ENCODE data around the gene CLPTM1L. TPM values are rescaled to one million over a fixed set of nuclear protein-coding genes. Genes with fewer than 3 reads are reported as not detected.

The CLPTM1L gene
- polyA plus RNA-seq, 3 donors, result 14.1 to 76.2 (median 35.0) TPM

DNA sequence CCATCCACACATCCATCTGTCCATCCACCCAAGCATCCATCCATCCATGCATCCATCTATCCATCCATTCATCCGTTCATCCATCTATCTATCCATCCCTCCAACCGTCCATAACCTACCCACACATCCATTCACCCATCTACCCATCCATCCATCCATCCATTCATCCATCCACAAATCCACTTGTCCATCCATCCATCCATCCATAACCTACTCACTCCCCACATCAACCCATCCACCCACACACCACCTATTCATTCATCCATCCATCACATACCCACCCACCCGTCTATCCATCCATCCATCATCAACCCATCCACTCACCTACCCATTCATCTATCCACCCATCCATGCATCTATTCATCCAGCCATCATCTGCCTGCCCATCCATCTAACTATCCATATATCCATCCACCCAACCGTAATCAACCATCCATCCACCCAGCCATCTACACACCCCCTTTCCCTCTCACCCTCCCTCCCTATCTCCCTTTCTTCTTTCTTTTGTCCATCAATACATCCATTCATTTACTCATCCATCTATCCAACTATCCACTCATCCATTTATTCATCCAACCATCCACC is 43.6 kb upstream of the CLPTM1L start:
- no peak overlapping the region for H3K27ac Mint-ChIP-seq
- no peak for DNase-seq
- 92% methylated on average over 4 of the region's 4 CpGs for WGBS (ENCODE audit: insufficient coverage)
- H3K79me2 ChIP-seq (ENCODE audit: insufficient read depth, low read length), result no peaks in the 10 kb centered on the region
- TF ChIP-seq, protein P1, sequence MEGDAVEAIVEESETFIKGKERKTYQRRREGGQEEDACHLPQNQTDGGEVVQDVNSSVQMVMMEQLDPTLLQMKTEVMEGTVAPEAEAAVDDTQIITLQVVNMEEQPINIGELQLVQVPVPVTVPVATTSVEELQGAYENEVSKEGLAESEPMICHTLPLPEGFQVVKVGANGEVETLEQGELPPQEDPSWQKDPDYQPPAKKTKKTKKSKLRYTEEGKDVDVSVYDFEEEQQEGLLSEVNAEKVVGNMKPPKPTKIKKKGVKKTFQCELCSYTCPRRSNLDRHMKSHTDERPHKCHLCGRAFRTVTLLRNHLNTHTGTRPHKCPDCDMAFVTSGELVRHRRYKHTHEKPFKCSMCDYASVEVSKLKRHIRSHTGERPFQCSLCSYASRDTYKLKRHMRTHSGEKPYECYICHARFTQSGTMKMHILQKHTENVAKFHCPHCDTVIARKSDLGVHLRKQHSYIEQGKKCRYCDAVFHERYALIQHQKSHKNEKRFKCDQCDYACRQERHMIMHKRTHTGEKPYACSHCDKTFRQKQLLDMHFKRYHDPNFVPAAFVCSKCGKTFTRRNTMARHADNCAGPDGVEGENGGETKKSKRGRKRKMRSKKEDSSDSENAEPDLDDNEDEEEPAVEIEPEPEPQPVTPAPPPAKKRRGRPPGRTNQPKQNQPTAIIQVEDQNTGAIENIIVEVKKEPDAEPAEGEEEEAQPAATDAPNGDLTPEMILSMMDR (IDR thresholded peaks at IDR 0.05), result no peak
- H3K9ac ChIP-seq (ENCODE audit: insufficient read depth, low read length, poor library complexity, severe bottlenecking), result no peak overlapping the region
- H3K4me3 ChIP-seq (replicated peaks in 1 of 3; ENCODE audit: low read depth in 2 of 3, low read length in 3 of 3), result no peak overlapping the region
- no peak overlapping the region for H2AFZ ChIP-seq (ENCODE audit: insufficient read depth, low read depth, low read length, poor library complexity, severe bottlenecking)
- H3K4me1 Mint-ChIP-seq, result peaks cover 29% of the 10 kb centered on the region
- intact Hi-C loops (cut with micrococcal nuclease), result loop anchor here (10.0 kb wide), 2 partner anchors 136 to 256 kb away; partner anchors contain the start of gene LPCAT1 (in 1 of the 2)
- no peak overlapping the region for H3K4me2 ChIP-seq (replicated peaks; ENCODE audit: extremely low read depth, low read length, poor library complexity, severe bottlenecking)
- peaks cover 0 to 5% of the 10 kb centered on the region in 2 donors for H3K36me3 Mint-ChIP-seq
- no peaks in the 10 kb centered on the region for H3K9me3 ChIP-seq (replicated peaks in 1 of 2; ENCODE audit: control insufficient read depth in 1 of 2, insufficient read depth in 1 of 2, low read length in 2 of 2)
- peaks cover 18 to 19% of the 10 kb centered on the region in 2 donors for H3K4me1 ChIP-seq (ENCODE audit: control insufficient read depth in 1 of 2, insufficient read depth in 2 of 2, low read length in 2 of 2)
- peaks cover 0 to 29% of the 10 kb centered on the region in 2 donors for H3K27me3 ChIP-seq (ENCODE audit: control insufficient read depth in 2 of 2, insufficient read depth in 2 of 2, low read length in 2 of 2)
- no peaks in the 10 kb centered on the region for H4K20me1 ChIP-seq (ENCODE audit: insufficient read depth, low read length)
- H3K27ac ChIP-seq (ENCODE audit: low read depth in 1 of 2, low read length in 2 of 2), result no peak overlapping the region
- H3K27me3 Mint-ChIP-seq (ENCODE audit: low read depth in 3 of 3), result peaks cover 38 to 42% (median 41%) of the 10 kb centered on the region in 3 donors
- peaks cover 1 to 11% (median 5%) of the 10 kb centered on the region in 7 donors for H3K9me3 Mint-ChIP-seq
- no peaks in the 10 kb centered on the region for H3K36me3 ChIP-seq (replicated peaks in 1 of 2; ENCODE audit: control insufficient read depth in 1 of 2, insufficient read depth in 2 of 2, low read length in 2 of 2)
- peak overlapping the region in 1 of 2 donors; percentile 69 for H3K4me3 Mint-ChIP-seq

DNA sequence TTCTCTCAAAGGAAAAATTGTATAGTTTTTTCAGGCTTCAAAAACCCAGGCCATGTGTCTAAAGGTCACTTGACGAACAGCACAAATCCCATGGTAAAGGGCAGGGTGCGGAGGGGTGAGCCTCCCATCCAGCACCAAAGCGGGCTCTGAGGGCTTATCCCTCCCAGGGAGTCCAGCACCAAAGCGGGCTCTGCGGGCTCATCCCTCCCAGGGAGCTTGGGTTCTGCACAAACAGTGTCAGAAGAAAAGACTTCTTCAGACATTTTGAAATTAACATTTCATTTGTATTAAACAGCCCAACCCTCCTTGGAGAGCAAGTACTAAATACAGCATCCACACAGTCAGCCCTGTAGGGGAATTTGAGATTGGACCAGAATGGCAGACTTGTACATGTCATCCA is 43.0 kb upstream of the CLPTM1L start:
- Histone ChIP-seq H3K4me2 (replicated peaks; ENCODE audit: extremely low read depth, low read length, poor library complexity, severe bottlenecking) (no peak overlapping the region), H3K36me3 (replicated peaks in 1 of 2; ENCODE audit: control insufficient read depth in 1 of 2, insufficient read depth in 2 of 2, low read length in 2 of 2) (no peaks in the 10 kb centered on the region), H3K27ac (ENCODE audit: low read depth in 1 of 2, low read length in 2 of 2) (no peak overlapping the region), H3K4me1 (ENCODE audit: control insufficient read depth in 1 of 2, insufficient read depth in 2 of 2, low read length in 2 of 2) (peaks cover 16 to 19% of the 10 kb centered on the region in 2 donors), H4K20me1 (ENCODE audit: insufficient read depth, low read length) (no peaks in the 10 kb centered on the region), H3K9me3 (replicated peaks in 1 of 2; ENCODE audit: control insufficient read depth in 1 of 2, insufficient read depth in 1 of 2, low read length in 2 of 2) (no peaks in the 10 kb centered on the region), H3K9ac (ENCODE audit: insufficient read depth, low read length, poor library complexity, severe bottlenecking) (no peak overlapping the region), H3K4me3 (replicated peaks in 1 of 3; ENCODE audit: low read depth in 2 of 3, low read length in 3 of 3) (no peak overlapping the region), H2AFZ (ENCODE audit: insufficient read depth, low read depth, low read length, poor library complexity, severe bottlenecking) (no peak overlapping the region), H3K27me3 (ENCODE audit: control insufficient read depth in 2 of 2, insufficient read depth in 2 of 2, low read length in 2 of 2) (peaks cover 0 to 29% of the 10 kb centered on the region in 2 donors), H3K79me2 (ENCODE audit: insufficient read depth, low read length) (no peaks in the 10 kb centered on the region)
- TF ChIP-seq, protein P1 (IDR thresholded peaks at IDR 0.05), result no peak
- Mint-ChIP-seq H3K4me3 (peak overlapping the region in 1 of 2 donors; percentile 54), H3K9me3 (peaks cover 1 to 11% (median 5%) of the 10 kb centered on the region in 7 donors), H3K4me1 (peaks cover 25% of the 10 kb centered on the region), H3K27me3 (ENCODE audit: low read depth in 3 of 3) (peaks cover 38 to 42% (median 41%) of the 10 kb centered on the region in 3 donors), H3K36me3 (peaks cover 0 to 5% of the 10 kb centered on the region in 2 donors), H3K27ac (no peak overlapping the region)
- intact Hi-C loops (cut with micrococcal nuclease), result loop anchor here (10.0 kb wide), 2 partner anchors 137 to 257 kb away; partner anchors contain the start of gene LPCAT1 (in 1 of the 2)
- DNase-seq, result no peak
- WGBS (ENCODE audit: insufficient coverage), result 90% methylated on average over 2 of the region's 5 CpGs
